Measurements from ENCODE around the gene ZNF273. TPM values are rescaled to one million over a fixed set of nuclear protein-coding genes. Genes with fewer than 3 reads are reported as not detected.
A peak's percentile ranks its signal among the peaks of the same experiment; 100 is the strongest.

ZNF273 gene
- total RNA-seq, 5 donors from 2014 or later (not counting 1 experiment from before 2014, with no cell fraction given) = 5.9 to 9.0 (median 7.4) TPM

GRCh38 chr7:64867863-64868440 lies 35.1 kb upstream of the ZNF273 start:
- no peak overlapping the region for H3K4me3 Mint-ChIP-seq
- 87% methylated on average over 18 of the region's 18 CpGs for WGBS (ENCODE audit: insufficient coverage)
- H3K27me3 Mint-ChIP-seq = peaks cover 0 to 4% of the 10 kb centered on the region in 2 donors
- POLR2A ChIA-PET = no interaction called here
- H3K9me3 Mint-ChIP-seq = peaks cover 0 to 9% (median 7%) of the 10 kb centered on the region in 3 donors
- ATAC-seq (replicated peaks in 1 of 4) (no peak), DNase-seq (peak in 1 of 35 experiments; percentile 3)
- no peaks in the 10 kb centered on the region for H3K4me1 ChIP-seq (ENCODE audit: control insufficient read depth in 1 of 2, extremely low read depth in 1 of 2, insufficient read depth in 2 of 2, low read length in 2 of 2)
- H3K27me3 ChIP-seq (replicated peaks in 1 of 2; ENCODE audit: control insufficient read depth in 2 of 2, extremely low read depth in 1 of 2, insufficient read depth in 2 of 2, low read length in 1 of 2) = peaks cover 0 to 24% of the 10 kb centered on the region in 2 experiments
- H3K9me3 ChIP-seq = no peaks in the 10 kb centered on the region
- H3K4me3 ChIP-seq (ENCODE audit: control insufficient read depth in 1 of 2, extremely low read depth in 1 of 2, low read length in 1 of 2) = no peak overlapping the region
- CTCF ChIA-PET = no interaction called here
- H3K27ac ChIP-seq (ENCODE audit: low read length) = no peak overlapping the region
- H3K27ac Mint-ChIP-seq = no peak overlapping the region
- no peaks in the 10 kb centered on the region for H3K4me1 Mint-ChIP-seq
- no peaks in the 10 kb centered on the region for H3K36me3 ChIP-seq (ENCODE audit: control insufficient read depth in 2 of 2, extremely low read depth in 1 of 2, insufficient read depth in 1 of 2, low read length in 1 of 2)
- no peaks in the 10 kb centered on the region for H3K36me3 Mint-ChIP-seq

DNA sequence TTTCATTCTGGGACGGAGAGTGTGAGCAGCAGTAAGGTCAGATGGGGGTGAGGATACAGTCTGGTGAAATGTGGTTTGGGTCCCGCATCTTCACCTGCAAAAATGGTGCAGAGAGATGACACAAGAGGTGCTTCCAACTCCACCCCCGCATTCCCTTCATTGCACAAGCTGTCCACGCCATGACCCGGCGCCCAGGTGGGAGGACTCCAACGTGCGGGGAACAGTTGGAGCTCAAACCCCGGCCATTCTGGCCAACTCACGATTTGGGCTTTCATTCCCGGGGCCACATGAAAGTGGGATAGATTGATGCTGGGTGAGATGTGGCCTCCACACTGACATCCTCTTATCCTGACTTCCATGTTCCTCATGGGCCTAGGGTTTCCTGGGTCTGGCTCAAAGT lies 34.6 kb upstream of the ZNF273 start:
- Mint-ChIP-seq H3K27me3 (peaks cover 0 to 4% of the 10 kb centered on the region in 2 donors), H3K27ac (no peak overlapping the region), H3K4me1 (no peaks in the 10 kb centered on the region), H3K36me3 (no peaks in the 10 kb centered on the region), H3K9me3 (peaks cover 0 to 9% (median 5%) of the 10 kb centered on the region in 3 donors), H3K4me3 (no peak overlapping the region)
- peak in 1 of 35 experiments; percentile 1 for DNase-seq
- ATAC-seq (replicated peaks in 1 of 4) = no peak
- peaks cover 0 to 28% of the 10 kb centered on the region in 2 experiments for H3K27me3 ChIP-seq (replicated peaks in 1 of 2; ENCODE audit: control insufficient read depth in 2 of 2, extremely low read depth in 1 of 2, insufficient read depth in 2 of 2, low read length in 1 of 2)
- H3K27ac ChIP-seq (ENCODE audit: low read length) = no peak overlapping the region
- H3K4me3 ChIP-seq (ENCODE audit: control insufficient read depth in 1 of 2, extremely low read depth in 1 of 2, low read length in 1 of 2) = no peak overlapping the region
- ChIA-PET CTCF (no interaction called here), POLR2A (no interaction called here)
- H3K4me1 ChIP-seq (ENCODE audit: control insufficient read depth in 1 of 2, extremely low read depth in 1 of 2, insufficient read depth in 2 of 2, low read length in 2 of 2) = no peaks in the 10 kb centered on the region
- H3K36me3 ChIP-seq (ENCODE audit: control insufficient read depth in 2 of 2, extremely low read depth in 1 of 2, insufficient read depth in 1 of 2, low read length in 1 of 2) = no peaks in the 10 kb centered on the region
- H3K9me3 ChIP-seq = no peaks in the 10 kb centered on the region
- 88% methylated on average over 6 of the region's 11 CpGs for WGBS (ENCODE audit: insufficient coverage)

GRCh38 chr7:64869121-64869725 lies 33.9 kb upstream of the ZNF273 start:
- 71% methylated on average over 6 of the region's 8 CpGs for WGBS (ENCODE audit: insufficient coverage)
- ATAC-seq (replicated peaks in 1 of 4) = no peak
- peaks cover 0 to 4% of the 10 kb centered on the region in 2 donors for H3K27me3 Mint-ChIP-seq

GRCh38 chr7:64869912-64870562 lies 33.0 kb upstream of the ZNF273 start:
- CTCF ChIA-PET = interaction anchor here in 1 of 2 donors (0.6 kb wide), 1 partner anchor 45 kb away, joined by 4 read pairs; no protein-coding TSS in a partner anchor
- no peak for ATAC-seq (replicated peaks in 1 of 4)
- no peaks in the 10 kb centered on the region for H3K4me1 Mint-ChIP-seq
- Histone ChIP-seq H3K27ac (ENCODE audit: low read length) (no peak overlapping the region), H3K36me3 (ENCODE audit: control insufficient read depth in 2 of 2, extremely low read depth in 1 of 2, insufficient read depth in 1 of 2, low read length in 1 of 2) (no peaks in the 10 kb centered on the region), H3K4me1 (ENCODE audit: control insufficient read depth in 1 of 2, extremely low read depth in 1 of 2, insufficient read depth in 2 of 2, low read length in 2 of 2) (no peaks in the 10 kb centered on the region), H3K27me3 (replicated peaks in 1 of 2; ENCODE audit: control insufficient read depth in 2 of 2, extremely low read depth in 1 of 2, insufficient read depth in 2 of 2, low read length in 1 of 2) (peaks cover 0 to 35% of the 10 kb centered on the region in 2 experiments), H3K9me3 (no peaks in the 10 kb centered on the region), H3K4me3 (ENCODE audit: control insufficient read depth in 1 of 2, extremely low read depth in 1 of 2, low read length in 1 of 2) (no peak overlapping the region)
- peak in 1 of 35 experiments; percentile 4 for DNase-seq
- H3K4me3 Mint-ChIP-seq = no peak overlapping the region
- no peaks in the 10 kb centered on the region for H3K36me3 Mint-ChIP-seq
- WGBS (ENCODE audit: insufficient coverage) = 94% methylated on average over 32 of the region's 32 CpGs
- peaks cover 0 to 4% of the 10 kb centered on the region in 2 donors for H3K27me3 Mint-ChIP-seq
- POLR2A ChIA-PET = no interaction called here
- H3K9me3 Mint-ChIP-seq = peaks cover 0 to 9% (median 5%) of the 10 kb centered on the region in 3 donors
- no peak overlapping the region for H3K27ac Mint-ChIP-seq

More at GRCh38 chr7:64869121-64869725, 33.9 kb upstream of the ZNF273 start:
- Histone ChIP-seq H3K27me3 (replicated peaks in 1 of 2; ENCODE audit: control insufficient read depth in 2 of 2, extremely low read depth in 1 of 2, insufficient read depth in 2 of 2, low read length in 1 of 2) (peaks cover 0 to 26% of the 10 kb centered on the region in 2 experiments), H3K27ac (ENCODE audit: low read length) (no peak overlapping the region), H3K4me3 (ENCODE audit: control insufficient read depth in 1 of 2, extremely low read depth in 1 of 2, low read length in 1 of 2) (no peak overlapping the region), H3K4me1 (ENCODE audit: control insufficient read depth in 1 of 2, extremely low read depth in 1 of 2, insufficient read depth in 2 of 2, low read length in 2 of 2) (no peaks in the 10 kb centered on the region), H3K36me3 (ENCODE audit: control insufficient read depth in 2 of 2, extremely low read depth in 1 of 2, insufficient read depth in 1 of 2, low read length in 1 of 2) (no peaks in the 10 kb centered on the region), H3K9me3 (no peaks in the 10 kb centered on the region)
- Mint-ChIP-seq H3K9me3 (peaks cover 0 to 9% (median 5%) of the 10 kb centered on the region in 3 donors), H3K4me1 (no peaks in the 10 kb centered on the region), H3K27ac (no peak overlapping the region), H3K4me3 (no peak overlapping the region), H3K36me3 (no peaks in the 10 kb centered on the region)
- peak in 1 of 35 experiments; percentile 1 for DNase-seq
- CTCF ChIA-PET = no interaction called here
- POLR2A ChIA-PET = no interaction called here

- peaks cover 4 to 5% of the 10 kb centered on the region in 2 donors for H3K27me3 Mint-ChIP-seq
- DNase-seq = no peak
Measured at GRCh38 chr7:64870656-64871055, 32.4 kb upstream of the ZNF273 start.

GRCh38 chr7:64871761-64872160 lies 31.3 kb upstream of the ZNF273 start:
- H3K36me3 Mint-ChIP-seq = no peaks in the 10 kb centered on the region
- H3K27ac Mint-ChIP-seq = no peak overlapping the region
- H3K4me3 ChIP-seq (ENCODE audit: control insufficient read depth in 1 of 2, extremely low read depth in 1 of 2, low read length in 1 of 2) = no peak overlapping the region
- POLR2A ChIA-PET = no interaction called here
- CTCF ChIA-PET = no interaction called here
- peaks cover 0 to 5% (median 4%) of the 10 kb centered on the region in 3 donors for H3K9me3 Mint-ChIP-seq
- H3K4me1 ChIP-seq (ENCODE audit: control insufficient read depth in 1 of 2, extremely low read depth in 1 of 2, insufficient read depth in 2 of 2, low read length in 2 of 2) = peaks cover 0 to under 1% of the 10 kb centered on the region in 2 experiments
- no peaks in the 10 kb centered on the region for H3K4me1 Mint-ChIP-seq
- WGBS (ENCODE audit: insufficient coverage) = 65% methylated on average over 7 of the region's 8 CpGs
- H3K27me3 ChIP-seq (replicated peaks in 1 of 2; ENCODE audit: control insufficient read depth in 2 of 2, extremely low read depth in 1 of 2, insufficient read depth in 2 of 2, low read length in 1 of 2) = peaks cover 0 to 49% of the 10 kb centered on the region in 2 experiments
- no peak for DNase-seq
- no peaks in the 10 kb centered on the region for H3K36me3 ChIP-seq (ENCODE audit: control insufficient read depth in 2 of 2, extremely low read depth in 1 of 2, insufficient read depth in 1 of 2, low read length in 1 of 2)
- peaks cover 8 to 10% of the 10 kb centered on the region in 2 donors for H3K27me3 Mint-ChIP-seq
- no peak for ATAC-seq (replicated peaks in 1 of 4)
- no peak overlapping the region for H3K4me3 Mint-ChIP-seq
- no peaks in the 10 kb centered on the region for H3K9me3 ChIP-seq
- H3K27ac ChIP-seq (ENCODE audit: low read length) = no peak overlapping the region

More at GRCh38 chr7:64870656-64871055, 32.4 kb upstream of the ZNF273 start:
- no peak overlapping the region for H3K4me3 Mint-ChIP-seq
- H3K27ac Mint-ChIP-seq = no peak overlapping the region
- Histone ChIP-seq H3K4me1 (ENCODE audit: control insufficient read depth in 1 of 2, extremely low read depth in 1 of 2, insufficient read depth in 2 of 2, low read length in 2 of 2) (no peaks in the 10 kb centered on the region), H3K4me3 (ENCODE audit: control insufficient read depth in 1 of 2, extremely low read depth in 1 of 2, low read length in 1 of 2) (no peak overlapping the region), H3K36me3 (ENCODE audit: control insufficient read depth in 2 of 2, extremely low read depth in 1 of 2, insufficient read depth in 1 of 2, low read length in 1 of 2) (no peaks in the 10 kb centered on the region), H3K27me3 (replicated peaks in 1 of 2; ENCODE audit: control insufficient read depth in 2 of 2, extremely low read depth in 1 of 2, insufficient read depth in 2 of 2, low read length in 1 of 2) (peaks cover 0 to 40% of the 10 kb centered on the region in 2 experiments), H3K9me3 (no peaks in the 10 kb centered on the region), H3K27ac (ENCODE audit: low read length) (no peak overlapping the region)
- H3K36me3 Mint-ChIP-seq = no peaks in the 10 kb centered on the region
- POLR2A ChIA-PET = no interaction called here
- peaks cover 0 to 9% (median 5%) of the 10 kb centered on the region in 3 donors for H3K9me3 Mint-ChIP-seq
- no peak for ATAC-seq (replicated peaks in 1 of 4)
- CTCF ChIA-PET = no interaction called here
- H3K4me1 Mint-ChIP-seq = no peaks in the 10 kb centered on the region
- WGBS (ENCODE audit: insufficient coverage) = no CpG with 5 or more reads among the region's 13 CpGs

All from T-cell (primary cell).